H1 (cell line): ENCODE measurements around the gene PPP2R2B. TPM values are rescaled to one million over a fixed set of nuclear protein-coding genes. Genes with fewer than 3 reads are reported as not detected.
A peak's percentile ranks its signal among the peaks of the same experiment; 100 is the strongest.

Experiments used
- CTCF ChIA-PET: fragments of 300-600 bp; sonication (Branson Sonifier 250); formaldehyde crosslinking; loops from one replicate; lab custom pipeline; 2021; ENCODE audit not compliant: partially characterized antibody; lab: Charles Lee
- POLR2A ChIA-PET: fragments of 300-600 bp; sonication (Branson Sonifier 250); formaldehyde crosslinking; loops from one replicate; lab custom pipeline; 2021; ENCODE audit warnings: inconsistent platforms; ENCODE audit not compliant: partially characterized antibody; lab: Charles Lee
- DNase-seq, 2 experiments: peaks; one replicate each; pipeline versions ENCODE4 v3.0.0 to v3.0.0-alpha.2; 2010 to 2022; ENCODE audit warnings: low spot score in 2 of 2, low read depth in 1 of 2, mixed read lengths in 1 of 2
- FAIRE-seq: peaks from 2 replicates; lab custom pipeline; 2011; peaks lifted over from hg19 to GRCh38; lab: Jason Lieb, UNC
- H2AFZ ChIP-seq: 2 replicates; pipeline ENCODE4 v1.8.1; 2012; ENCODE audit warnings: low read length, inconsistent platforms
- H2AK5ac ChIP-seq: 2 replicates; pipeline ENCODE4 v1.6.1; 2013; ENCODE audit warnings: low read depth, low read length
- H2BK120ac ChIP-seq: replicated peaks from 2 replicates; pipeline ENCODE3; 2013; ENCODE audit warnings: low read depth, low read length, inconsistent platforms
- H2BK12ac ChIP-seq: 2 replicates; pipeline ENCODE4 v1.6.1; 2013; ENCODE audit warnings: low read depth, low read length
- H2BK15ac ChIP-seq: 2 replicates; pipeline ENCODE4 v1.6.1; 2013; ENCODE audit warnings: low read length
- H2BK20ac ChIP-seq: 2 replicates; pipeline ENCODE4 v1.6.1; 2013; ENCODE audit warnings: low read length
- H2BK5ac ChIP-seq: 2 replicates; pipeline ENCODE4 v1.6.1; 2013; ENCODE audit warnings: low read depth, low read length
- H3K14ac ChIP-seq: 2 replicates; pipeline ENCODE4 v1.6.1; 2013; ENCODE audit warnings: inconsistent platforms; ENCODE audit not compliant: insufficient read length
- H3K18ac ChIP-seq: 2 replicates; pipeline ENCODE4 v1.6.1; 2013; ENCODE audit warnings: low read length; ENCODE audit errors: extremely low read depth
- H3K23ac ChIP-seq: 2 replicates; pipeline ENCODE4 v1.6.1; 2013; ENCODE audit warnings: inconsistent platforms; ENCODE audit not compliant: insufficient read length
- H3K23me2 ChIP-seq: 2 replicates; pipeline ENCODE4 v1.6.1; 2013; ENCODE audit warnings: low read depth, low read length
- H3K27ac ChIP-seq: 2 replicates; pipeline ENCODE4 v1.6.1; 2011; ENCODE audit warnings: low read depth, low read length, inconsistent platforms
- H3K27me3 ChIP-seq, 4 experiments: replicated peaks in 1 of 4; 1 replicate in 1 of 4; 2 replicates in 3 of 4; pipeline versions ENCODE4 v1.6.1 to v1.8.1; 2011 to 2013; ENCODE audit warnings: low read length in 3 of 4, mild to moderate bottlenecking in 3 of 4, inconsistent platforms in 2 of 4, mixed read lengths in 2 of 4, moderate library complexity in 1 of 4; ENCODE audit not compliant: control insufficient read depth in 3 of 4, insufficient read depth in 3 of 4; ENCODE audit errors: extremely low read depth in 1 of 4
- H3K36me3 ChIP-seq, 4 experiments: 2 replicates each; pipeline versions ENCODE4 v1.6.1 to v1.8.1; 2011 to 2013; ENCODE audit warnings: mild to moderate bottlenecking in 4 of 4, low read length in 3 of 4, moderate library complexity in 2 of 4, control low read depth in 1 of 4, inconsistent platforms in 1 of 4; ENCODE audit not compliant: insufficient read depth in 4 of 4, control insufficient read depth in 2 of 4
- H3K4ac ChIP-seq: replicated peaks from 2 replicates; pipeline ENCODE3; 2013; ENCODE audit warnings: low read length, low read depth, mixed read lengths, inconsistent platforms; ENCODE audit not compliant: insufficient read length
- H3K4me1 ChIP-seq, 4 experiments: replicated peaks in 1 of 4; 1 replicate in 1 of 4; 2 replicates in 3 of 4; pipeline versions ENCODE4 v1.6.1 to v1.8.1; 2011 to 2013; ENCODE audit warnings: low read length in 3 of 4, inconsistent platforms in 2 of 4, mixed read lengths in 1 of 4; ENCODE audit not compliant: insufficient read depth in 4 of 4, control insufficient read depth in 3 of 4
- H3K4me2 ChIP-seq, 2 experiments: 2 replicates each; pipeline versions ENCODE4 v1.6.1 to v1.8.1; 2011 to 2013; ENCODE audit warnings: low read depth in 2 of 2, low read length in 2 of 2, control low read depth in 1 of 2, inconsistent platforms in 1 of 2, mild to moderate bottlenecking in 1 of 2; ENCODE audit not compliant: insufficient read depth in 1 of 2
- H3K4me3 ChIP-seq, 4 experiments: fragments of 200-600, 300-600 bp in 1 of 4; sonication (generic), shearing (Covaris generic), sonication (Bioruptor Twin) in 1 of 4; 2 replicates each; pipeline versions ENCODE4 v1.5.1 to v1.8.1; 2011 to 2016; ENCODE audit warnings: low read length in 4 of 4, low read depth in 3 of 4, control low read depth in 2 of 4, inconsistent platforms in 2 of 4, mild to moderate bottlenecking in 2 of 4, mixed read lengths in 1 of 4, moderate library complexity in 1 of 4; ENCODE audit not compliant: insufficient read depth in 2 of 4; ENCODE audit errors: extremely low read depth in 1 of 4
- H3K56ac ChIP-seq: replicated peaks from 2 replicates; pipeline ENCODE3; 2013; ENCODE audit warnings: low read depth, mild to moderate bottlenecking, mixed read lengths, low read length, inconsistent platforms; ENCODE audit not compliant: insufficient read length
- H3K79me1 ChIP-seq: 2 replicates; pipeline ENCODE4 v1.6.1; 2013; ENCODE audit warnings: low read depth, low read length, control low read depth
- H3K79me2 ChIP-seq, 2 experiments: 2 replicates each; pipeline versions ENCODE4 v1.6.1 to v1.8.1; 2012 to 2013; ENCODE audit warnings: low read length in 2 of 2, mild to moderate bottlenecking in 2 of 2, inconsistent platforms in 1 of 2; ENCODE audit not compliant: insufficient read depth in 2 of 2, control insufficient read depth in 1 of 2
- H3K9ac ChIP-seq, 4 experiments: replicated peaks in 1 of 4; 1 replicate in 1 of 4; 2 replicates in 3 of 4; pipeline versions ENCODE4 v1.6.1 to v1.8.1; 2011 to 2013; ENCODE audit warnings: low read depth in 3 of 4, low read length in 3 of 4, control low read depth in 2 of 4, mild to moderate bottlenecking in 2 of 4, moderate library complexity in 2 of 4, inconsistent platforms in 1 of 4; ENCODE audit errors: extremely low read depth in 1 of 4
- H3K9me3 ChIP-seq, 2 experiments: 2 replicates each; pipeline versions ENCODE4 v1.6.1 to v1.8.1; 2012 to 2013; ENCODE audit warnings: mild to moderate bottlenecking in 2 of 2, moderate library complexity in 2 of 2, control low read depth in 1 of 2, inconsistent platforms in 1 of 2, low read depth in 1 of 2, low read length in 1 of 2, mixed read lengths in 1 of 2; ENCODE audit not compliant: insufficient read depth in 2 of 2
- H4K20me1 ChIP-seq, 2 experiments: replicated peaks in 1 of 2; 2 replicates each; pipeline versions ENCODE3 to v1.8.1; 2011 to 2013; ENCODE audit warnings: inconsistent platforms in 2 of 2, low read length in 2 of 2, mild to moderate bottlenecking in 1 of 2; ENCODE audit not compliant: insufficient read depth in 2 of 2, control insufficient read depth in 1 of 2
- H4K5ac ChIP-seq: 2 replicates; pipeline ENCODE4 v1.6.1; 2013; ENCODE audit warnings: low read length, low read depth, mixed read lengths, inconsistent platforms; ENCODE audit not compliant: insufficient read length
- H4K8ac ChIP-seq: 2 replicates; pipeline ENCODE4 v1.8.0; 2013; ENCODE audit warnings: mild to moderate bottlenecking, moderate library complexity, low read length, inconsistent platforms; ENCODE audit not compliant: insufficient read depth; ENCODE audit errors: extremely low read depth
- H4K91ac ChIP-seq: replicated peaks from 2 replicates; pipeline ENCODE3; 2013; ENCODE audit warnings: low read length, mixed read lengths, inconsistent platforms; ENCODE audit not compliant: insufficient read length
- HDAC2 ChIP-seq, 2 experiments: fragments of 300-600 bp in 1 of 2; sonication (generic) in 1 of 2; IDR thresholded peaks; 2 replicates each; pipeline ENCODE4 v1.6.1; 2011 to 2012; ENCODE audit warnings: low read depth in 2 of 2, low read length in 2 of 2, mild to moderate bottlenecking in 2 of 2, moderate library complexity in 2 of 2, borderline replicate concordance in 1 of 2, inconsistent platforms in 1 of 2
- JUND ChIP-seq: IDR thresholded peaks from 2 replicates; pipeline ENCODE4 v1.6.1; 2011; ENCODE audit warnings: mild to moderate bottlenecking, improper control_type of control experiment, low read length
- NANOG ChIP-seq: IDR thresholded peaks from 2 replicates; pipeline ENCODE4 v1.6.1; 2011; ENCODE audit warnings: low read length, low read depth, mild to moderate bottlenecking, inconsistent platforms; ENCODE audit not compliant: insufficient read depth, poor library complexity, severe bottlenecking
- WGBS, 2 experiments: shearing (Covaris generic) in 1 of 2; methylation state at CpG; one replicate each; pipeline versions ENCODE4 v1.1.6 to v1.1.7; 2013 to 2015; ENCODE audit warnings: low lambda C conversion rate in 2 of 2, mixed read lengths in 2 of 2, inconsistent platforms in 1 of 2, low coverage in 1 of 2, missing lambda C conversion rate in 1 of 2; ENCODE audit not compliant: insufficient replicate concordance in 2 of 2, insufficient coverage in 1 of 2, insufficient read length in 1 of 2; ENCODE audit errors: extremely low coverage in 1 of 2, missing lambda C conversion rate in 1 of 2; 5-methylcytosine and 5-hydroxymethylcytosine counted together
- polyA plus RNA-seq, 7 experiments: library from polyadenylated mRNA; depleted of rRNA in 3 of 7; stranded (reverse) in 5 of 7; unstranded in 2 of 7; fragments of >200 nt in 5 of 7; fragments of 200-250 nt in 2 of 7; gene quantifications; 1 replicate in 5 of 7; 2 replicates in 1 of 7; 4 replicates in 1 of 7; pipeline versions ENCODE4 v1.2.1 to v1.2.3, GENCODE V29; 2011 to 2013; ENCODE audit warnings: missing spikeins in 2 of 7, mixed read lengths in 2 of 7
- total RNA-seq: library from RNA; stranded (reverse); fragmentation: NEBNext Ultra II Directional; extraction: Animal tissue kit (Norgen Biotek cat#: 25700); gene quantifications from 2 replicates; pipeline ENCODE4 v1.2.1, GENCODE V29; 2021

The PPP2R2B gene
- total and polyA plus RNA-seq, 2 of the 8 experiments (the other 6 are each of a cell fraction or from before 2014, with no cell fraction given) = 21.1 to 37.1 TPM

GRCh38 chr5:146816775-146817387 lies 61.7 kb downstream of the PPP2R2B start:
- CTCF ChIA-PET = interaction anchor here (1.4 kb wide), 1 partner anchor 21 kb away, joined by 3 read pairs; no protein-coding TSS in a partner anchor

More at GRCh38 chr5:146816775-146817387, 61.7 kb downstream of the PPP2R2B start:
- Histone ChIP-seq H3K27me3 (no peaks in the 10 kb centered on the region), H2BK15ac (no peak overlapping the region), H3K4ac (no peak overlapping the region), H3K14ac (no peak overlapping the region), H3K9me3 (no peaks in the 10 kb centered on the region; a peak in 1 of 4 replicates), H3K36me3 (no peaks in the 10 kb centered on the region), H3K9ac (no peak overlapping the region), H3K56ac (no peak overlapping the region), H2AFZ (no peak overlapping the region), H3K23me2 (no peaks in the 10 kb centered on the region), H4K20me1 (no peaks in the 10 kb centered on the region), H2BK5ac (no peak overlapping the region), H4K91ac (no peak overlapping the region), H4K5ac (no peak overlapping the region), H3K4me3 (peak overlapping the region in 1 of 4 experiments; percentile 19; a peak in 1 of 8 replicates), H3K4me2 (peak overlapping the region; percentile 34 to 44; a peak in 2 of 4 replicates), H3K4me1 (peaks cover 2 to 12% (median 8%) of the 10 kb centered on the region in 4 experiments; a peak in 4 of 7 replicates), H3K18ac (no peak overlapping the region), H3K79me1 (no peaks in the 10 kb centered on the region), H2BK20ac (no peak overlapping the region), H2AK5ac (no peak overlapping the region), H4K8ac (no peak overlapping the region), H3K79me2 (no peaks in the 10 kb centered on the region), H2BK12ac (no peak overlapping the region), H3K23ac (no peak overlapping the region), H3K27ac (no peak overlapping the region), H2BK120ac (no peak overlapping the region)
- TF ChIP-seq JUND (peak; percentile 53; the same call in 1 of the 2 replicates), NANOG (peak; percentile 70), HDAC2 (IDR thresholded peaks at IDR 0.05; ENCODE audit: borderline replicate concordance in 1 of 2, low read depth in 2 of 2, low read length in 2 of 2) (no peak)
- FAIRE-seq (peak; percentile 55), DNase-seq (no peak)
- WGBS, 2 experiments = 39% methylated on average over 1 of the region's 1 CpG; no CpG with 5 or more reads in 1 of the 2 experiments
- POLR2A ChIA-PET = no interaction called here
